NCI-H446 (cell line): ENCODE results near the gene AKR7A3.
A peak's percentile ranks its signal among the peaks of the same experiment; 100 is the strongest.

Experiments used
- DNase-seq, 2 experiments: peaks; one replicate each; lab custom pipeline; 2025; lab: John Stamatoyannopoulos, UW

The AKR7A3 gene

GRCh38 chr1:19254416-19254815, 34.2 kb downstream of the AKR7A3 start:
- DNase-seq: no peak

GRCh38 chr1:19251305-19252196, 37.0 kb downstream of the AKR7A3 start, which contains the start of the genes EMC1 and MRTO4:
EMC1 (minus strand) TSS chr1:19251524; CDS start chr1:19251509, 15 bp downstream.
MRTO4 (plus strand) TSS chr1:19251805; CDS start chr1:19251836, 31 bp downstream.
- peak; percentile 90 to 92 for DNase-seq

DNA sequence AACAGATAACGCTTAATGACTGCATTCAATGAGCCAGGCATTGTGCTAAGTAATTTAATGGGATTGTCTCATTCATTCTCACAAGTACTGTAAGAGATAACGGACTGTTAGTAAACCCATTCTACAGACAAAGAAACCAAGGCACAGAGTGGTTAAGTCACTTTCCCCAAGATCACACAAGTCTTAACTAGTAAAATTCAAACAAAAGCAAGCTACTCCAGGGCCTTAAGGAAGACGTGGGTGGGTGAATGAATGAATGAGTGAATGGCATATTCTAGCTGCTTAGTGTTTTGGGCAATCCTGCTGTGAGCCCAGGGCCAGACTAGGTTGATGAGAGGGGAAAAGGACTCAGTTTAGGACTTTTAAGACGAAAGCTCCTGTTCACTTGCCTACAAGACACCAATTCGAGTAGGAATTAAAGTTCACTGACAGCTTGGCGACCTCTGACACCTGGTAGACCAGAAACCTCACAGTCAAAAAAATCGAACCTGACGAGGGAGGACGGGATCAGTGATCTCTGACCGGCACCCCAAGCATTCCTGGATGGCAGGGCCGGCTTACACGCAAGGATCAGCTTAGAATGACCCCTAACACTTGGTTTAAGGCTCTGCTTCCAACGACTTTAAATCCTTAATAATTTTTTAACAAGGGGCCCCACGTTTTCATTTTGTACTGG, 37.8 kb downstream of the AKR7A3 start:
- DNase-seq: no peak

DNA sequence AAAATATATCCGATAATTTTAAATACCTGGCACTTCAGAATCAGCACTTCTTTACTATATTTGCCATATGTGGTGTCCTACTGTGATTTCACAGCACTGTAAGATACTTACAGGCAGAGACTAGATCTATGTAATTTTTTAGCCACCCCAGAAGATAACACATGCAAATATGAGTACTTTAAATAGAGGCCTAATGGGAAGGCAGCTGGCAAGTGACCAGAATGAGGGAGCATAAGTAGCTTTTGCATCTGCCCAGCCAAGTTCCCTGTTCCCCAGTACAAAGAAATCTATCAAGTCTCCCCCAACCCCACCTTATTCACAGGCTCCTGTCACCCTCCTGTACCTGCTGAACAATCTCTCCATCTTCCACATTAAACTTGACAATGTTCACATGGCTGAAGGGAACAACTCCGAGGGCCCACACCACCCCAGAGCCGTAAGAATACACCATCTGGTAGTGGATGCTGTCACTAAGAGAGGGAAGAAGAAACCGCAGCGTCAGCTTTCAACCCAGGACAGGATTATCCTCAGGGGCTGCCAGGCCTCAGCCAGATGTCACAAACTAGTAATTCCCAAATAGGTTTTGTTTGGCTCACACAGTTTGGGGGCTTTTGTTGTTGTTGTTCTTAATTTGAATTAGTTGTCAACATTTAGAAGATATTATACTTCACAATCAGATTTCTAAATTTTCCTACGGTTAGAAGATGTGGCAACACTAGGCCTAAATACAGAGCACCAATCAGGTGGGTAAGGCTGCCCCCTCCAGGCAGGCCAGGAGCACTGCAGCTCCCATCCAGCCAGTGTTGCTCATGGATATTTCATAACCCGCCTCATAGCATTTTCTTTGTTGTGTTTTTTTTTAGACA, 47.7 kb downstream of the AKR7A3 start:
- peak; percentile 11 to 41 for DNase-seq

- DNase-seq: no peak
Measured at GRCh38 chr1:19239876-19240275, 48.7 kb downstream of the AKR7A3 start.

DNA sequence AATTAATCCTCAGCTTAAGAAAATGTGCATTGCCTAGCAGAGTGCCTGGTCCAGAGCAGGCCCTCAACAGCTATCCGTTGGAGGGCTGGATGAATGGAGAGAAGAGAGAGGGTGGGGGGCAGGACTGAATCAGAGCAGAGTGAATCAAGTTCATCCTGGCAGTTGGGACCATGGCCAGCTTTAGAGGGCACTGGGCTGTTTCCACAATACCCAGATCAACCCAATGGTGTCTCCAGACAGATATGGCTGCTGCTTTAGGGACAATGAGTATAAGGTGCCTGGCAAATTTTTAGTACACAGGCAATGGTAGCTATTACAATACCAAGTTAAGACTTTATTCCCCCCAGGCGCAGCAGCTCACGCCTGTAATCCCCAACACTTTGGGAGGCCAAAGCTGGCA, 54.3 kb downstream of the AKR7A3 start:
- no peak for DNase-seq
